ENCODE measurements around the gene ATP1A4. TPM values are rescaled to one million over a fixed set of nuclear protein-coding genes. Genes with fewer than 3 reads are reported as not detected.

The ATP1A4 gene
- total and polyA plus RNA-seq, 2 of the 13 experiments (the other 11 are each of a cell fraction or from before 2014, with no cell fraction given), result not detected

DNA sequence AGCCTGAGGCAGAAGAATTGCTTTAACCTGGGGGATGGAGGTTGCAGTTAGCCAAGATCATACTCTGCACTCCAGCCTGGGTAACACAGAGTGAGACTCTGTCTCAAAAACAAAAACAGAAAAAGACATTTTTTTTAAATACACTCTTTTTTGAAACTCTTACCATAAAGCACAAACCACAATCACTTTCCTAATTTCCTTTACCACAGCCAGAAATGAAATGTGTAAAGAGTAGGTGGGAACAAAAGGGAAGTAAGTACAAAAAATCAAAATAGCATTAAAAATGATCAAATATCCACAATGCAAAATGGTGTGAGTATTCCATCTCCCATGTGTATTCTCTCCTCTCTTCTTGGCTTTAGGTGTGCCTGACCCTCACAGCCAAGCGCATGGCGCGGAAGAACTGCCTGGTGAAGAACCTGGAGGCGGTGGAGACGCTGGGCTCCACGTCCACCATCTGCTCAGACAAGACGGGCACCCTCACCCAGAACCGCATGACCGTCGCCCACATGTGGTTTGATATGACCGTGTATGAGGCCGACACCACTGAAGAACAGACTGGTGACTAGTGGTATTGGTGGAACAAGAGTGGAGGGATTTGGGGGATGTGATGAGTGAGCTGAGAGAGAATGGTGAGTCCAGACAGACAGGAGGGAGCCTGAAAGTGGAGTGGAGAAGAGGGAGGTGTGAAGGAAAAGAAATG lies 14.9 kb downstream of the ATP1A4 start:
- intact Hi-C loops (cut with micrococcal nuclease; ENCODE audit: unreplicated experiment) (no loop called here), in situ Hi-C loops (cut with HindIII; ENCODE audit: extremely low pct_ligation_motif_present, low pct_unique_long_range_greater_than_20kb) (no loop called here)
- BruUV-seq (replicated peaks), result no TSS peak
- peaks cover 0 to 19% of the 10 kb centered on the region in 2 experiments; a peak in 3 of 5 replicates for H3K27me3 ChIP-seq (ENCODE audit: control insufficient read depth in 1 of 2, insufficient read depth in 2 of 2, low read length in 2 of 2)
- FAIRE-seq, result no peak
- H3K27ac ChIP-seq (ENCODE audit: extremely low read length, insufficient read depth, low read length), result no peak overlapping the region
- no peaks in the 10 kb centered on the region for H3K79me2 ChIP-seq (ENCODE audit: insufficient read depth, low read length)
- no peaks in the 10 kb centered on the region for H3K36me3 ChIP-seq (replicated peaks in 1 of 2; ENCODE audit: control insufficient read depth in 1 of 2, insufficient read depth in 2 of 2, low read length in 2 of 2)
- CTCF ChIA-PET (ENCODE audit: low intra/inter-chr PET ratio, low total read pairs), result no interaction called here
- no peak overlapping the region for H3K9ac ChIP-seq (ENCODE audit: insufficient read depth, low read depth, low read length)
- H3K9me3 ChIP-seq (ENCODE audit: low read length), result no peaks in the 10 kb centered on the region
- H3K4me2 ChIP-seq (ENCODE audit: low read depth, low read length), result no peak overlapping the region
- POLR2A ChIA-PET, result no interaction called here
- WGBS (ENCODE audit: low lambda C conversion rate), result 53% methylated on average over 12 of the region's 12 CpGs
- H3K4me3 ChIP-seq (replicated peaks in 1 of 3; ENCODE audit: insufficient read depth in 1 of 3, low read depth in 2 of 3, low read length in 3 of 3), result no peak overlapping the region
- no peak overlapping the region for H2AFZ ChIP-seq (ENCODE audit: low read length)
- no peaks in the 10 kb centered on the region for H4K20me1 ChIP-seq (ENCODE audit: insufficient read depth, low read length)
- H3K4me1 ChIP-seq (ENCODE audit: insufficient read depth, low read length), result peaks cover 39% of the 10 kb centered on the region
- TF ChIP-seq ZNF556 (CRISPR knock-in tag; IDR thresholded peaks at IDR 0.05; ENCODE audit: borderline replicate concordance) (no peak), ZNF10 (CRISPR knock-in tag; IDR thresholded peaks at IDR 0.05; ENCODE audit: borderline replicate concordance, low read depth) (no peak), MAFG (CRISPR knock-in tag; IDR thresholded peaks at IDR 0.05) (no peak), JDP2 (CRISPR knock-in tag; IDR thresholded peaks at IDR 0.05; ENCODE audit: borderline replicate concordance) (no peak), POLR2AphosphoS2 (IDR thresholded peaks at IDR 0.05; ENCODE audit: low read depth, low read length) (no peak), HDAC2 (CRISPR knock-in tag; IDR thresholded peaks at IDR 0.05) (no peak), NFE2L1 (CRISPR knock-in tag; IDR thresholded peaks at IDR 0.05; ENCODE audit: borderline replicate concordance) (no peak), CSRNP2 (CRISPR knock-in tag; conservative IDR thresholded peaks at IDR 0.05; ENCODE audit: low read depth) (no peak), RORA (CRISPR knock-in tag; IDR thresholded peaks at IDR 0.05) (no peak)
- no peak for DNase-seq (ENCODE audit: low spot score)
- no peak for ATAC-seq

Data from HepG2 (cell line).